RWPE2 (cell line): ENCODE data around the gene SPTBN2.
A peak's percentile ranks its signal among the peaks of the same experiment; 100 is the strongest.

Experiments used
- ATAC-seq: fragments of 200-7000 bp; cut with Tn5 transposase; 3 replicates; pipeline ENCODE4 v1.9.1; 2021; ENCODE audit warnings: low read depth
- DNase-seq: peaks from one replicate; pipeline ENCODE4 v3.0.0-alpha.2; 2020; ENCODE audit warnings: low spot score
- H3K27ac ChIP-seq: fragments of 450-650 bp; 2 replicates; pipeline ENCODE4 v1.5.1; 2017; ENCODE audit warnings: mild to moderate bottlenecking; ENCODE audit not compliant: poor library complexity, severe bottlenecking
- H3K27me3 ChIP-seq: fragments of 250-450 bp; sonication (Bioruptor Pico); 2 replicates; pipeline ENCODE4 v1.5.1; 2021; ENCODE audit warnings: mild to moderate bottlenecking, moderate library complexity; ENCODE audit not compliant: insufficient read depth, poor library complexity, severe bottlenecking
- H3K36me3 ChIP-seq: fragments of 250-450 bp; sonication (Bioruptor Pico); 2 replicates; pipeline ENCODE4 v1.5.1; 2020; ENCODE audit warnings: low read depth, mild to moderate bottlenecking, moderate library complexity
- H3K4me1 ChIP-seq: fragments of 250-450 bp; sonication (Bioruptor Pico); 2 replicates; pipeline ENCODE4 v1.5.1; 2021; ENCODE audit warnings: mild to moderate bottlenecking, moderate library complexity; ENCODE audit not compliant: insufficient read depth, poor library complexity, severe bottlenecking
- H3K4me3 ChIP-seq: fragments of 250-450 bp; sonication (Bioruptor Pico); 2 replicates; pipeline ENCODE4 v1.5.1; 2021; ENCODE audit warnings: mild to moderate bottlenecking, moderate library complexity; ENCODE audit not compliant: severe bottlenecking
- H3K9me3 ChIP-seq: fragments of 250-450 bp; sonication (Bioruptor Pico); 2 replicates; pipeline ENCODE4 v1.5.1; 2021; ENCODE audit warnings: mild to moderate bottlenecking, moderate library complexity; ENCODE audit not compliant: severe bottlenecking
- TF ChIP-seq, protein P1 (sequence below): fragments of 450-650 bp; IDR thresholded peaks from one replicate; pipeline ENCODE4 v1.5.1; 2017; ENCODE audit warnings: mild to moderate bottlenecking, moderate library complexity; ENCODE audit not compliant: poor library complexity, severe bottlenecking

SPTBN2 gene

DNA sequence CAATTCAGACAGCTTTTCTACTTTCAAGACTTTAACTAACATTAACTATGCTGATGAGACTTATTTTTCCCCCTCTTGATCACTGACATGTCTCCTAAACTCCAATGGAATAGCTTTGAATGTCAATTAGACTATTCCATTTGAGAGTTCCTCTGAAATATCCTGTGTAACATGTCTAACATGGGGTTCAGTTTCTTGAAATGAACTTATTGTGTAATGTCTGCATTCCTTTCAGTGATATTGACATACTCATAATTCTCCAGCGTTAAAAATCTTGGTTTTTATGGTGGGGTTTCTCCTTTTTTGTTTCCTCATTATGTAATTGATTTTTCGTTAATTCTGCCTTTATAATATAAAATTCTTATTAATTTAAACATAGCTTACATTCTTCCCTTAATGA lies 37.7 kb upstream of the SPTBN2 start:
- TF ChIP-seq, protein P1, sequence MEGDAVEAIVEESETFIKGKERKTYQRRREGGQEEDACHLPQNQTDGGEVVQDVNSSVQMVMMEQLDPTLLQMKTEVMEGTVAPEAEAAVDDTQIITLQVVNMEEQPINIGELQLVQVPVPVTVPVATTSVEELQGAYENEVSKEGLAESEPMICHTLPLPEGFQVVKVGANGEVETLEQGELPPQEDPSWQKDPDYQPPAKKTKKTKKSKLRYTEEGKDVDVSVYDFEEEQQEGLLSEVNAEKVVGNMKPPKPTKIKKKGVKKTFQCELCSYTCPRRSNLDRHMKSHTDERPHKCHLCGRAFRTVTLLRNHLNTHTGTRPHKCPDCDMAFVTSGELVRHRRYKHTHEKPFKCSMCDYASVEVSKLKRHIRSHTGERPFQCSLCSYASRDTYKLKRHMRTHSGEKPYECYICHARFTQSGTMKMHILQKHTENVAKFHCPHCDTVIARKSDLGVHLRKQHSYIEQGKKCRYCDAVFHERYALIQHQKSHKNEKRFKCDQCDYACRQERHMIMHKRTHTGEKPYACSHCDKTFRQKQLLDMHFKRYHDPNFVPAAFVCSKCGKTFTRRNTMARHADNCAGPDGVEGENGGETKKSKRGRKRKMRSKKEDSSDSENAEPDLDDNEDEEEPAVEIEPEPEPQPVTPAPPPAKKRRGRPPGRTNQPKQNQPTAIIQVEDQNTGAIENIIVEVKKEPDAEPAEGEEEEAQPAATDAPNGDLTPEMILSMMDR, result no peak
- no peak for DNase-seq
- H3K9me3 ChIP-seq, result no peaks in the 10 kb centered on the region

DNA sequence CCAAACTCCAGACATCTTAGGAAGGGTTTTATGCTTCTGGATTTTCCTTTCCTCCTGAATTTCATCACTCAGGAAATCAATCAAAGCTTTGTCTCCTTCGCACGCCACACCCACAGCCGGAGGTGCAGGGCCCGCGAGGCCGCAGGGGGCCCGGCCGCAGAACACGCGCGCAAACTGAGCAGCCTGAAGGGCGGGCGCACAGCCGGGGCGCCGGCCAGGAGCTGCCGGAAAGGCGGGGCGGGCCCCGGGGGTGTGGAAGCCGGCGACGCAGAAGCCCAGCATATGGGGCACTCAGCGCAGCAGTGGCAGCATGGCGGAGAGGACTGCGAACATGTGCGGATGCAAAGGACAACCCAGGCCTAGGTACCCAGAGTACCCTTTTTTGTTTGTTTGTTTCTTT lies 33.1 kb upstream of the SPTBN2 start:
- Histone ChIP-seq H3K4me1 (peaks cover 7% of the 10 kb centered on the region), H3K27me3 (no peaks in the 10 kb centered on the region), H3K36me3 (peaks cover 37% of the 10 kb centered on the region), H3K9me3 (no peaks in the 10 kb centered on the region), H3K27ac (no peak overlapping the region), H3K4me3 (no peak overlapping the region)
- no peak for DNase-seq
- no peak for ATAC-seq
- TF ChIP-seq, protein P1, result no peak

More for the DNA sequence above, 37.7 kb upstream of the SPTBN2 start:
- Histone ChIP-seq H3K4me1 (peaks cover 27% of the 10 kb centered on the region), H3K27me3 (no peaks in the 10 kb centered on the region), H3K36me3 (peaks cover 24% of the 10 kb centered on the region), H3K27ac (peak overlapping the region; percentile 54), H3K4me3 (no peak overlapping the region)
- 0 out of 3 replicates have a peak, but pooled peaks have one; percentile 26 for ATAC-seq

DNA sequence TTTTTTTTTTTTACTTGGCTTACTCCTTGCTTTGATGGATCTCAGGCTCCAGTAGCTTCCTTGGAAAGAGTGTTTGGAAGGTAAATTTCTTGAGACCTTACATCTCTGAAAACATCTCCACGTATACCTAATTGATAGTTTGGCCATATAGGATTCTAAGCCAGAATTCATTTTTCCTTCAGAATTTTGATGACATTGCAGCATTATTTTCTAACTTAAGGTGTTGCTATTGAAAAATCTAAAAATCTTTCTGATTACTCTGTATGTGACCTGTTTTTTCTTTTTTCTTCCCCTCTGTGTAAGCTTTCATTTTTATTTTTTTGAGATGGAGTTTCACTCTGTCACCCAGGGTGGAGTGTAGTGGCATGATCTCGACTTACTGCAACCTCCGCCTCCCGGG lies 23.1 kb upstream of the SPTBN2 start:
- H3K27ac ChIP-seq, result no peak overlapping the region
- DNase-seq, result no peak
- H3K27me3 ChIP-seq, result no peaks in the 10 kb centered on the region
- ATAC-seq, result no peak
- H3K9me3 ChIP-seq, result no peaks in the 10 kb centered on the region
- H3K4me3 ChIP-seq, result no peak overlapping the region
- TF ChIP-seq, protein P1, result no peak
- H3K36me3 ChIP-seq, result peaks cover 23% of the 10 kb centered on the region
- H3K4me1 ChIP-seq, result peaks cover 16% of the 10 kb centered on the region

DNA sequence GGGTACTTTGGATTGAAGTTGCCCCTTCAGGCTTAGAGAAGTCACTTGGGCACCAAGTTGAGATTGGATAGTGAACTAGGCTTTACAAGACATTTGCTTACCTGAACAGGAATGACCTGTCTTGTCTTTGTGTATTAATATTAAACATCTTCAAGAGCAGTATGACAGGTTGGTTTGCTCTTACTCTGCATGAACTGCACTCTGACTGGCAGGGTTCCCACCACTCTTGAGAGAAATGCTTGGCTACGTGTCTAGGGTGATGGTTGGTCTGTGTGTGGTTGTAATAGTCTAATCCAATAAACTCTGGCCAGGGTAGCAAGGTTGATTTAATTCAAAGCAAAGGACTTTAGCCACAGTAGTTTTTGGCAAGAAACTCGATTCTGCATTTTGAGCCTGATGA lies 20.1 kb upstream of the SPTBN2 start:
- Histone ChIP-seq H3K27ac (peak overlapping the region; percentile 9), H3K4me3 (no peak overlapping the region), H3K9me3 (no peaks in the 10 kb centered on the region), H3K36me3 (peaks cover 23% of the 10 kb centered on the region), H3K4me1 (peaks cover 16% of the 10 kb centered on the region), H3K27me3 (no peaks in the 10 kb centered on the region)
- TF ChIP-seq, protein P1, result no peak
- DNase-seq (no peak), ATAC-seq (no peak)

DNA sequence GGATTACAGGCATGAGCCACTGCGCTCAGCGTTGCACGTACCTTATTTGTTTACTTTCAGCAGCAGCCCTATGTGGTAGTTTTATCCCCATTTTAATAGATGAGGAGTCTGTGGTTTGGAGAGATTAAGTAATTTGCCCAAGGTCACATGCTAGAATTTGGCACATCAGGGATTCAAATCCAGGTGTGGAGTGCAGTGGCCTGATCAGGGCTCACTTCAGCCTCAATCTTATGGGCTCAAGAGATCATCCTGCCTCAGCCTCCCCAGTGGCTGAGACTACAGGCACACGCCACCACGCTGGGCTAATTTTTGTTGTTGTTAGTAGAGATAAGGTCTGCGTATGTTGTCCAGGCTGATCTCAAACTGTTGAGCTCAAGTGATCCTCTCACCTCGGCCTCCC lies 18.5 kb upstream of the SPTBN2 start:
- no peak for ATAC-seq

More for the DNA sequence above, 18.5 kb upstream of the SPTBN2 start:
- H3K27ac ChIP-seq, result peak overlapping the region; percentile 9
- no peak overlapping the region for H3K4me3 ChIP-seq
- TF ChIP-seq, protein P1, result no peak
- no peaks in the 10 kb centered on the region for H3K27me3 ChIP-seq
- H3K4me1 ChIP-seq, result peaks cover 23% of the 10 kb centered on the region
- H3K9me3 ChIP-seq, result no peaks in the 10 kb centered on the region
- DNase-seq, result no peak
- H3K36me3 ChIP-seq, result peaks cover 20% of the 10 kb centered on the region
